Adrenal gland (tissue), 12 donors: Measurements from ENCODE around the gene RCBTB1. TPM values are rescaled to one million over a fixed set of nuclear protein-coding genes. Genes with fewer than 3 reads are reported as not detected.

Experiments
- DNase-seq, 7 donors: peaks; one replicate each; pipeline ENCODE4 v3.0.0-alpha.2; 2019 to 2020
- H3K27ac ChIP-seq, 5 donors: fragments of 200-600 bp; sonication (generic) in 4 of 5; 1 replicate in 3 of 5; 2 replicates in 2 of 5; pipeline versions ENCODE4 v1.5.1 to v1.8.0; 2016 to 2020; ENCODE audit warnings: mild to moderate bottlenecking in 1 of 5
- H3K27me3 ChIP-seq: fragments of 200-600 bp; 2 replicates; pipeline ENCODE4 v1.8.0; 2021
- H3K36me3 ChIP-seq, 2 donors: fragments of 200-600 bp; replicated peaks in 1 of 2; 1 replicate in 1 of 2; 2 replicates in 1 of 2; pipeline versions ENCODE4 v1.5.1 to v1.8.0; 2018 to 2022
- H3K4me1 ChIP-seq, 2 donors: fragments of 200-600 bp; replicated peaks in 1 of 2; 1 replicate in 1 of 2; 2 replicates in 1 of 2; pipeline versions ENCODE4 v1.5.1 to v1.8.0; 2018 to 2021
- H3K4me3 ChIP-seq, 4 donors: fragments of 200-600 bp; sonication (generic) in 3 of 4; one replicate each; pipeline ENCODE4 v1.5.1; 2016 to 2018
- H3K9me3 ChIP-seq, 3 donors: fragments of 200-600 bp; sonication (generic) in 1 of 3; replicated peaks in 1 of 3; 1 replicate in 2 of 3; 2 replicates in 1 of 3; pipeline versions ENCODE4 v1.5.1 to v1.8.0; 2016 to 2021
- POLR2A ChIP-seq, 2 donors: fragments of 450-650 bp; IDR thresholded peaks; one replicate each; pipeline ENCODE4 v1.6.1; 2017; ENCODE audit warnings: antibody characterized with exemption in 2 of 2, mild to moderate bottlenecking in 2 of 2, moderate library complexity in 1 of 2
- WGBS, 4 donors: extraction: QIAGEN DNeasy Blood & Tissue Kit in 2 of 4; methylation state at CpG; one replicate each; pipeline versions ENCODE4 v1.1.5 to v1.1.7; 2013 to 2017; 5-methylcytosine and 5-hydroxymethylcytosine counted together
- intact Hi-C, 2 donors: fragments of 100-400 bp; cut with DNase I; formaldehyde crosslinking; loops; one replicate each; pipeline versions ENCODE4 v1.14.1 to v1.15.0; 2022 to 2023
- polyA plus RNA-seq, 3 donors: library from polyadenylated mRNA; stranded (reverse); fragments of 200-250 nt in 2 of 3; fragments of 350-450 nt in 1 of 3; fragmentation: Illumina TruSeq in 1 of 3; extraction: RNeasy Lipid Tissue Mini Kit (QIAGEN cat#74804) in 1 of 3; gene quantifications; one replicate each; pipeline ENCODE4 v1.2.3, GENCODE V29; 2013 to 2014
- total RNA-seq, 9 donors: library from RNA; depleted of rRNA in 4 of 9; stranded (reverse); fragments of >200 nt in 4 of 9; fragments of 120-200 nt in 1 of 9; fragmentation: NEBNext Ultra II Directional in 1 of 9; extraction: Animal tissue kit (Norgen Biotek cat#: 25700) in 1 of 9; gene quantifications; one replicate each; pipeline versions ENCODE4 v1.1.0 to v1.2.4, GENCODE V29; 2013 to 2023
- TF ChIP-seq, protein P1 (sequence below), 6 experiments: fragments of 450-650 bp in 4 of 6; fragments of 200-600 bp in 2 of 6; sonication (generic) in 1 of 6; IDR thresholded peaks; 1 replicate in 5 of 6; 2 replicates in 1 of 6; pipeline versions ENCODE4 v1.5.1 to v1.8.0; 2016 to 2021; ENCODE audit warnings: antibody characterized with exemption in 6 of 6, mild to moderate bottlenecking in 2 of 6, moderate library complexity in 1 of 6
- donor health status: healthy with polysubstance abuse.
- donor health status: Bipolar disorder and iron deficiency.
- donor health status: DM: yes; HTN: yes; CAD: no.
- donor health status: DM: no; HTN: no; CAD: no.
- donor health status: DM: no; HTN: no; CAD: no.
- donor health status: DM: yes; HTN: yes; CAD: no.

Gene RCBTB1
- total and polyA plus RNA-seq, 12 donors: 11.7 to 87.5 (median 29.4) TPM

DNA sequence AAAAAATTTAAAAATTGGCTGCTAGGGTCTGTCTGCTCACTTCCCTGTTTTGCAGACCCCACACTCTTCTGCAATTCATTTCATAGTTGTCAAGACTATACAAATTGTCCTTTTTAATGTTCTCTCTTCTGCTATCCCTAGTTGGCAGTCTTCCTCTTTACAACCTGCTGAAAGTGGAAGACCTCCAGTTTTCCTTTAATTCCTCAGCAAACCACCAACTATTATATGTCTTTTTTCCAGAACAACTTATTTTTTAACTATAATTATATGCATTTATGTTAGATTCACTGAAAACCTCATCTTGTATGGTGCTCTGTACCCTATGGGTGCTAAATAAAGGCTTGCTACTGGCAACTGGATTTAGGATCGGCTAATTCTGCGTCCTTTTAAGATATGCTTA, 90.7 kb downstream of the RCBTB1 start:
- peak overlapping the region in 2 of 4 donors; percentile 63 to 92 for H3K4me3 ChIP-seq
- no peak for TF ChIP-seq POLR2A (IDR thresholded peaks at IDR 0.05)
- TF ChIP-seq, protein P1, sequence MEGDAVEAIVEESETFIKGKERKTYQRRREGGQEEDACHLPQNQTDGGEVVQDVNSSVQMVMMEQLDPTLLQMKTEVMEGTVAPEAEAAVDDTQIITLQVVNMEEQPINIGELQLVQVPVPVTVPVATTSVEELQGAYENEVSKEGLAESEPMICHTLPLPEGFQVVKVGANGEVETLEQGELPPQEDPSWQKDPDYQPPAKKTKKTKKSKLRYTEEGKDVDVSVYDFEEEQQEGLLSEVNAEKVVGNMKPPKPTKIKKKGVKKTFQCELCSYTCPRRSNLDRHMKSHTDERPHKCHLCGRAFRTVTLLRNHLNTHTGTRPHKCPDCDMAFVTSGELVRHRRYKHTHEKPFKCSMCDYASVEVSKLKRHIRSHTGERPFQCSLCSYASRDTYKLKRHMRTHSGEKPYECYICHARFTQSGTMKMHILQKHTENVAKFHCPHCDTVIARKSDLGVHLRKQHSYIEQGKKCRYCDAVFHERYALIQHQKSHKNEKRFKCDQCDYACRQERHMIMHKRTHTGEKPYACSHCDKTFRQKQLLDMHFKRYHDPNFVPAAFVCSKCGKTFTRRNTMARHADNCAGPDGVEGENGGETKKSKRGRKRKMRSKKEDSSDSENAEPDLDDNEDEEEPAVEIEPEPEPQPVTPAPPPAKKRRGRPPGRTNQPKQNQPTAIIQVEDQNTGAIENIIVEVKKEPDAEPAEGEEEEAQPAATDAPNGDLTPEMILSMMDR (IDR thresholded peaks at IDR 0.05): no peak
- no peaks in the 10 kb centered on the region for H3K27me3 ChIP-seq
- H3K4me1 ChIP-seq: peaks cover 7 to 10% of the 10 kb centered on the region in 2 donors
- H3K27ac ChIP-seq: peak overlapping the region in 3 of 5 donors; percentile 88 to 95 (median 95)
- intact Hi-C loops: no loop called here
- DNase-seq: no peak
- WGBS, 4 donors: 61 to 78% (median 66%) methylated on average over 2 of the region's 2 CpGs
- no peaks in the 10 kb centered on the region for H3K36me3 ChIP-seq
- H3K9me3 ChIP-seq: no peaks in the 10 kb centered on the region

DNA sequence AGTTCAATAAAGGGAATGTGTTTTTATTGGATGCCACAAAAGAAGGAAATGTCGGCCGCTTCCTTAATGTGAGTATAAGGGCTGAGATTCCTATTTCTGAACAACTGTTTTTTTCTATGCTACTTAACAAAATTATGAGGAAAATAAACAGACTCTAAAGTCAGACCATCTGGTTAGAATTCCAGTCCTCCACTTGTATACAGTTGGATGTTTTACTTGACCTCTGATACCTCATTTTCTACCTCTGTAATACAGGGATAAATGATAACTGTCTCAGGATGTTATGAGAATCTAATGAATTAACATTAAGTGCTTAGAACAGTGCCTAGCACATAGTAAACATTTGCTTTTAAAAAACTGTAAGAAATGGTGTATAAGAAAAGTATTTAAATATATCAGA, 96.8 kb downstream of the RCBTB1 start:
- H3K9me3 ChIP-seq: no peaks in the 10 kb centered on the region
- peaks cover 0 to 7% of the 10 kb centered on the region in 2 donors for H3K4me1 ChIP-seq
- 89 to 94% (median 92%) methylated on average over 2 of the region's 2 CpGs for WGBS, 4 donors
- no peak overlapping the region for H3K27ac ChIP-seq
- intact Hi-C loops: no loop called here
- H3K27me3 ChIP-seq: no peaks in the 10 kb centered on the region
- DNase-seq: no peak
- no peak for TF ChIP-seq POLR2A (IDR thresholded peaks at IDR 0.05)
- TF ChIP-seq, protein P1 (IDR thresholded peaks at IDR 0.05): no peak
- H3K36me3 ChIP-seq: peaks cover 0 to 10% of the 10 kb centered on the region in 2 donors
- H3K4me3 ChIP-seq: no peak overlapping the region

Other genes starting within 250 kb of the RCBTB1 start
- gene CAB39L, start 141.5 kb downstream of the RCBTB1 start, total RNA-seq: 100 to 1,000 TPM in 1 of 9 donors, 10 to 100 TPM in 8; 19.8 to 115 (median 53.9) TPM
- gene CAB39L, start 141.5 kb downstream of the RCBTB1 start, polyA plus RNA-seq: 10 to 100 TPM; 17.8 to 23.0 (median 22.4) TPM
- gene SETDB2, start 141.3 kb downstream of the RCBTB1 start, total RNA-seq: 10 to 100 TPM in 7 of 9 donors, 1 to 10 TPM in 2; 7.4 to 26.3 (median 13.6) TPM
- gene SETDB2, start 141.3 kb downstream of the RCBTB1 start, polyA plus RNA-seq: 10 to 100 TPM in 2 of 3 donors, 1 to 10 TPM in 1; 4.4 to 14.7 (median 10.9) TPM
- gene PHF11, start 89.6 kb downstream of the RCBTB1 start, total RNA-seq: 10 to 100 TPM; 23.8 to 73.9 (median 59.6) TPM
- gene PHF11, start 89.6 kb downstream of the RCBTB1 start, polyA plus RNA-seq: 100 to 1,000 TPM in 2 of 3 donors, 10 to 100 TPM in 1; 85.0 to 136 (median 129) TPM
- 1 to 10 TPM in 6 of 9 donors, under 1 TPM in 3; 0.18 to 2.9 (median 1.6) TPM for gene ARL11, start 42.9 kb upstream of the RCBTB1 start, total RNA-seq
- gene ARL11, start 42.9 kb upstream of the RCBTB1 start, polyA plus RNA-seq: 1 to 10 TPM in 2 of 3 donors, under 1 TPM in 1; 0.62 to 2.3 (median 1.1) TPM
- gene EBPL, start 105.9 kb upstream of the RCBTB1 start, total RNA-seq: 100 to 1,000 TPM in 7 of 9 donors, 10 to 100 TPM in 2; 45.2 to 302 (median 173) TPM
- gene EBPL, start 105.9 kb upstream of the RCBTB1 start, polyA plus RNA-seq: 10 to 100 TPM; 47.2 to 98.5 (median 83.4) TPM
- 10 to 100 TPM; 12.6 to 38.4 (median 21.3) TPM for gene KPNA3, start 207.1 kb upstream of the RCBTB1 start, total RNA-seq
- 10 to 100 TPM in 2 of 3 donors, 1 to 10 TPM in 1; 8.6 to 43.8 (median 12.9) TPM for gene KPNA3, start 207.1 kb upstream of the RCBTB1 start, polyA plus RNA-seq